DOHH2 (cell line): ENCODE measurements around the gene KCNMA1.

ENCODE experiments used
- H3F3A ChIP-seq: fragments of 200-600 bp; sonication (generic), shearing (Covaris generic); 2 replicates; pipeline ENCODE4 v1.6.0; 2016; ENCODE audit warnings: antibody characterized with exemption, mild to moderate bottlenecking; ENCODE audit not compliant: control insufficient read depth, insufficient read depth
- H3K27ac ChIP-seq: fragments of 200-600 bp; sonication (generic); 2 replicates; pipeline ENCODE4 v1.5.1; 2014; ENCODE audit warnings: low read depth, mild to moderate bottlenecking, low read length, moderate library complexity
- H3K27me3 ChIP-seq: fragments of 200-600 bp; sonication (generic); 2 replicates; pipeline ENCODE4 v1.6.1; 2014; ENCODE audit warnings: mild to moderate bottlenecking, low read length, mixed read lengths; ENCODE audit not compliant: control insufficient read depth
- H3K36me3 ChIP-seq: fragments of 200-600 bp; sonication (generic); 2 replicates; pipeline ENCODE4 v1.6.1; 2014; ENCODE audit warnings: mild to moderate bottlenecking, low read length, moderate library complexity, mixed read lengths; ENCODE audit not compliant: control insufficient read depth
- H3K4me1 ChIP-seq: fragments of 200-600 bp; sonication (generic); 2 replicates; pipeline ENCODE4 v1.6.1; 2014; ENCODE audit warnings: mild to moderate bottlenecking, low read length, mixed read lengths; ENCODE audit not compliant: control insufficient read depth
- H3K4me2 ChIP-seq: fragments of 200-600 bp; sonication (generic); 2 replicates; pipeline ENCODE4 v1.6.0; 2014; ENCODE audit warnings: mild to moderate bottlenecking, low read length, moderate library complexity
- H3K4me3 ChIP-seq: fragments of 200-600 bp; sonication (generic); 2 replicates; pipeline ENCODE4 v1.5.1; 2014; ENCODE audit warnings: mild to moderate bottlenecking, low read length, mixed read lengths
- H3K79me2 ChIP-seq: fragments of 200-600 bp; sonication (generic); 2 replicates; pipeline ENCODE4 v1.6.1; 2014; ENCODE audit warnings: mild to moderate bottlenecking, low read length, mixed read lengths; ENCODE audit not compliant: control insufficient read depth
- H3K9me2 ChIP-seq: fragments of 200-600 bp; sonication (generic); replicated peaks from 2 replicates; pipeline ENCODE4 v1.6.1; 2014; ENCODE audit warnings: mild to moderate bottlenecking, low read length, mixed read lengths; ENCODE audit not compliant: control insufficient read depth
- H3K9me3 ChIP-seq: fragments of 200-600 bp; sonication (generic); 2 replicates; pipeline ENCODE4 v1.6.1; 2014; ENCODE audit warnings: antibody characterized with exemption, low read length, mixed read lengths; ENCODE audit not compliant: control insufficient read depth, insufficient read depth
- H4K20me1 ChIP-seq: fragments of 200-600 bp; sonication (generic); 2 replicates; pipeline ENCODE4 v1.6.0; 2014; ENCODE audit warnings: low read depth, mild to moderate bottlenecking, antibody characterized with exemption, low read length, moderate library complexity; ENCODE audit not compliant: control insufficient read depth, insufficient read depth
- CTCF ChIP-seq: fragments of 200-600 bp; sonication (generic); IDR thresholded peaks from one replicate; pipeline ENCODE4 v1.5.1; 2014; ENCODE audit warnings: antibody characterized with exemption, mild to moderate bottlenecking, low read depth, low read length; ENCODE audit not compliant: poor library complexity, severe bottlenecking
- EZH2phosphoT487 ChIP-seq: fragments of 200-600 bp; sonication (generic); IDR thresholded peaks from 2 replicates; pipeline ENCODE4 v1.6.1; 2017; ENCODE audit warnings: borderline replicate concordance, mild to moderate bottlenecking, antibody characterized with exemption, low read length, moderate library complexity, mixed read lengths

Gene KCNMA1

GRCh38 chr10:77639756-77640155 lies 2.1 kb upstream of the KCNMA1 start:
- Histone ChIP-seq H3K9me2 (no peaks in the 10 kb centered on the region), H3K4me3 (no peak overlapping the region), H3K9me3 (no peaks in the 10 kb centered on the region), H3K79me2 (no peaks in the 10 kb centered on the region), H3F3A (no peaks in the 10 kb centered on the region), H3K27ac (no peak overlapping the region), H3K4me2 (no peak overlapping the region), H3K27me3 (peaks cover 39% of the 10 kb centered on the region), H3K4me1 (no peaks in the 10 kb centered on the region), H4K20me1 (no peaks in the 10 kb centered on the region), H3K36me3 (no peaks in the 10 kb centered on the region)
- TF ChIP-seq CTCF, result no peak
- no peak for TF ChIP-seq EZH2phosphoT487

DNA sequence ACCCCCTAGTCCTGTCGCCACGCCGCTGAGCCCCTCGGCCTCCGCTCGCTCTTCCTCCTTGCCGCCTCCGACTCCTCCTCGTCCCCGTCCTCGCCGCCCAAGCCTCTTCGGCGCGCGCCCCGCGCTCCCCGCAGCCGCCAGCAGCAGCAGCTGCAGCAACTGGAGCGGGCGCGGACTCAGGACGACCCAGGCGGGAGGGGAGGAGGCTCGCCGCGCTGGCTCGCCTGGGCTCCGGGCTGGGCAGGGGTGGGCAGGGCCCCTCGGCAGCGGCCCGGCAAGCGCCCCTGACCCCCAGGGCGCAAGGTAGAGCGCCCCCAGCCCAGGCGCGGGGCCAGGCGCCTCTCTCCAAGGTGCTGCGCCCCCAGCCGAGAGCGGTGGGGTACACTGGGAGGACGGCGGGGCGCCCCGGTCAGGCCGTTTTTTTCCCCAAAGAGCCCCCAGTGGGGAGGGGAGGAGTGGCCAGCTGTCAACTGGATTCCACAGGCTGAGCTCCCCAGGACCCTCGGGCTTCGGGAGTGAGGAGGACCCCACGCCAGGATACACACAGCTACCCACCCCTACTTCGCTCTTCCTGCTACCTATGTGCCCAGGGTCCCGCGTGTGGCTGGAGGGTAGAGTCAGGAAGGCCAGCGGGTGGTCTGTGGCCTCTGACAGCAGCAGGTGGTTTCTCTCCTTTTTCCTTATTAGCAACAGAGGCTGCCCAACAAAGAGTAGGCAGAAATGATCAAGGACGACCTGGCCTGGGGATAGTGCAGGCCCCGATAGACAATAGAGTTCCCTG lies 903 bp upstream of the KCNMA1 start:
- no peaks in the 10 kb centered on the region for H3K4me1 ChIP-seq
- H4K20me1 ChIP-seq, result no peaks in the 10 kb centered on the region
- no peaks in the 10 kb centered on the region for H3K79me2 ChIP-seq
- no peak overlapping the region for H3K27ac ChIP-seq
- H3K9me3 ChIP-seq, result no peaks in the 10 kb centered on the region
- no peaks in the 10 kb centered on the region for H3K36me3 ChIP-seq
- H3K9me2 ChIP-seq, result no peaks in the 10 kb centered on the region
- no peak overlapping the region for H3K4me3 ChIP-seq
- TF ChIP-seq CTCF (no peak), EZH2phosphoT487 (no peak)
- H3K27me3 ChIP-seq, result peaks cover 39% of the 10 kb centered on the region
- no peak overlapping the region for H3K4me2 ChIP-seq
- H3F3A ChIP-seq, result no peaks in the 10 kb centered on the region

GRCh38 chr10:77636967-77637531 lies 559 bp downstream of the KCNMA1 start:
- Histone ChIP-seq H3K4me2 (no peak overlapping the region), H3K9me3 (no peaks in the 10 kb centered on the region), H3K9me2 (no peaks in the 10 kb centered on the region), H3K27ac (no peak overlapping the region), H3K79me2 (no peaks in the 10 kb centered on the region), H4K20me1 (no peaks in the 10 kb centered on the region), H3K4me1 (no peaks in the 10 kb centered on the region), H3K36me3 (no peaks in the 10 kb centered on the region), H3F3A (no peaks in the 10 kb centered on the region), H3K4me3 (no peak overlapping the region), H3K27me3 (peaks cover 39% of the 10 kb centered on the region)
- TF ChIP-seq CTCF (no peak), EZH2phosphoT487 (no peak)
